ENCODE results near the gene ARHGEF37. TPM values are rescaled to one million over a fixed set of nuclear protein-coding genes. Genes with fewer than 3 reads are reported as not detected.
"Not testable (repeated sequence)": the region's sequence is repeated elsewhere in the genome, so short reads cannot be mapped to it uniquely, and the experiment has no call there.

The ARHGEF37 gene
- total RNA-seq, 1 donor from 2014 or later = 1.1 TPM

GRCh38 chr5:149597618-149598017 is 16.3 kb downstream of the ARHGEF37 start:
- Mint-ChIP-seq H3K36me3 (ENCODE audit: low read depth) (no peaks in the 10 kb centered on the region), H3K4me3 (ENCODE audit: low read depth) (no peak overlapping the region), H3K9me3 (no peaks in the 10 kb centered on the region), H3K4me1 (ENCODE audit: low read depth) (no peaks in the 10 kb centered on the region), H3K27ac (no peak overlapping the region), H3K27me3 (ENCODE audit: low read depth) (peaks cover 2% of the 10 kb centered on the region)
- intact Hi-C loops (cut with micrococcal nuclease) = no loop called here
- no peak for DNase-seq (ENCODE audit: low spot score)

- H3K9me3 Mint-ChIP-seq; intact Hi-C loops (cut with micrococcal nuclease); H3K4me3 Mint-ChIP-seq (ENCODE audit: low read depth); DNase-seq (ENCODE audit: low spot score); H3K27me3 Mint-ChIP-seq (ENCODE audit: low read depth); H3K27ac Mint-ChIP-seq; H3K36me3 Mint-ChIP-seq (ENCODE audit: low read depth); H3K4me1 Mint-ChIP-seq (ENCODE audit: low read depth): not testable (repeated sequence)
These were observed 16.9 kb downstream of the ARHGEF37 start for GRCh38 chr5:149598234-149598633.

GRCh38 chr5:149598966-149599365 is 17.7 kb downstream of the ARHGEF37 start:
- no peaks in the 10 kb centered on the region for H3K4me1 Mint-ChIP-seq (ENCODE audit: low read depth)
- intact Hi-C loops (cut with micrococcal nuclease) = no loop called here
- H3K27ac Mint-ChIP-seq = no peak overlapping the region
- H3K9me3 Mint-ChIP-seq = no peaks in the 10 kb centered on the region
- H3K4me3 Mint-ChIP-seq (ENCODE audit: low read depth) = no peak overlapping the region
- H3K27me3 Mint-ChIP-seq (ENCODE audit: low read depth) = no peaks in the 10 kb centered on the region
- no peak for DNase-seq (ENCODE audit: low spot score)
- no peaks in the 10 kb centered on the region for H3K36me3 Mint-ChIP-seq (ENCODE audit: low read depth)

- Mint-ChIP-seq H3K36me3 (ENCODE audit: low read depth) (no peaks in the 10 kb centered on the region), H3K27ac (no peak overlapping the region), H3K27me3 (ENCODE audit: low read depth) (no peaks in the 10 kb centered on the region), H3K4me1 (ENCODE audit: low read depth) (no peaks in the 10 kb centered on the region), H3K9me3 (no peaks in the 10 kb centered on the region), H3K4me3 (ENCODE audit: low read depth) (no peak overlapping the region)
- intact Hi-C loops (cut with micrococcal nuclease) = no loop called here
- no peak for DNase-seq (ENCODE audit: low spot score)
These were observed 18.1 kb downstream of the ARHGEF37 start for GRCh38 chr5:149599375-149599774.

GRCh38 chr5:149600932-149601331 is 19.6 kb downstream of the ARHGEF37 start:
- H3K4me3 Mint-ChIP-seq (ENCODE audit: low read depth) = no peak overlapping the region
- intact Hi-C loops (cut with micrococcal nuclease) = no loop called here
- no peak for DNase-seq (ENCODE audit: low spot score)
- H3K9me3 Mint-ChIP-seq = no peaks in the 10 kb centered on the region
- peaks cover 4% of the 10 kb centered on the region for H3K4me1 Mint-ChIP-seq (ENCODE audit: low read depth)
- H3K27ac Mint-ChIP-seq = no peak overlapping the region
- H3K36me3 Mint-ChIP-seq (ENCODE audit: low read depth) = no peaks in the 10 kb centered on the region
- no peaks in the 10 kb centered on the region for H3K27me3 Mint-ChIP-seq (ENCODE audit: low read depth)

GRCh38 chr5:149603210-149603609 is 21.9 kb downstream of the ARHGEF37 start:
- intact Hi-C loops (cut with micrococcal nuclease) = no loop called here
- Mint-ChIP-seq H3K4me1 (ENCODE audit: low read depth) (peaks cover 12% of the 10 kb centered on the region), H3K27ac (no peak overlapping the region)

GRCh38 chr5:149603920-149604319 is 22.6 kb downstream of the ARHGEF37 start:
- Mint-ChIP-seq H3K4me3 (ENCODE audit: low read depth) (no peak overlapping the region), H3K4me1 (ENCODE audit: low read depth) (peaks cover 12% of the 10 kb centered on the region), H3K9me3 (no peaks in the 10 kb centered on the region), H3K27me3 (ENCODE audit: low read depth) (no peaks in the 10 kb centered on the region), H3K27ac (no peak overlapping the region), H3K36me3 (ENCODE audit: low read depth) (no peaks in the 10 kb centered on the region)
- DNase-seq (ENCODE audit: low spot score) = no peak
- intact Hi-C loops (cut with micrococcal nuclease) = no loop called here

More at GRCh38 chr5:149603210-149603609, 21.9 kb downstream of the ARHGEF37 start:
- Mint-ChIP-seq H3K36me3 (ENCODE audit: low read depth) (no peaks in the 10 kb centered on the region), H3K9me3 (no peaks in the 10 kb centered on the region), H3K27me3 (ENCODE audit: low read depth) (no peaks in the 10 kb centered on the region), H3K4me3 (ENCODE audit: low read depth) (no peak overlapping the region)
- DNase-seq (ENCODE audit: low spot score) = no peak

GRCh38 chr5:149604321-149604720 is 23.0 kb downstream of the ARHGEF37 start:
- H3K27ac Mint-ChIP-seq = no peak overlapping the region
- H3K4me3 Mint-ChIP-seq (ENCODE audit: low read depth) = no peak overlapping the region
- no peaks in the 10 kb centered on the region for H3K27me3 Mint-ChIP-seq (ENCODE audit: low read depth)
- peaks cover 3% of the 10 kb centered on the region for H3K9me3 Mint-ChIP-seq
- H3K4me1 Mint-ChIP-seq (ENCODE audit: low read depth) = peaks cover 12% of the 10 kb centered on the region
- no peak for DNase-seq (ENCODE audit: low spot score)
- intact Hi-C loops (cut with micrococcal nuclease) = no loop called here
- peaks cover 3% of the 10 kb centered on the region for H3K36me3 Mint-ChIP-seq (ENCODE audit: low read depth)

- H3K27ac Mint-ChIP-seq = no peak overlapping the region
- intact Hi-C loops (cut with micrococcal nuclease) = no loop called here
- no peaks in the 10 kb centered on the region for H3K27me3 Mint-ChIP-seq (ENCODE audit: low read depth)
- DNase-seq (ENCODE audit: low spot score) = no peak
- H3K36me3 Mint-ChIP-seq (ENCODE audit: low read depth) = peaks cover 4% of the 10 kb centered on the region
- peaks cover 12% of the 10 kb centered on the region for H3K4me1 Mint-ChIP-seq (ENCODE audit: low read depth)
- H3K9me3 Mint-ChIP-seq = peaks cover 3% of the 10 kb centered on the region
- H3K4me3 Mint-ChIP-seq (ENCODE audit: low read depth) = no peak overlapping the region
These were observed 24.2 kb downstream of the ARHGEF37 start for GRCh38 chr5:149605354-149605997.

- Mint-ChIP-seq H3K36me3 (ENCODE audit: low read depth) (peaks cover 4% of the 10 kb centered on the region), H3K27me3 (ENCODE audit: low read depth) (no peaks in the 10 kb centered on the region), H3K4me3 (ENCODE audit: low read depth) (no peak overlapping the region), H3K27ac (no peak overlapping the region), H3K9me3 (peaks cover 3% of the 10 kb centered on the region), H3K4me1 (ENCODE audit: low read depth) (peaks cover 12% of the 10 kb centered on the region)
- no peak for DNase-seq (ENCODE audit: low spot score)
- intact Hi-C loops (cut with micrococcal nuclease) = no loop called here
These were observed 24.9 kb downstream of the ARHGEF37 start for GRCh38 chr5:149605998-149606724.

- Mint-ChIP-seq H3K4me1 (ENCODE audit: low read depth) (peaks cover 12% of the 10 kb centered on the region), H3K27ac (no peak overlapping the region), H3K4me3 (ENCODE audit: low read depth) (no peak overlapping the region), H3K36me3 (ENCODE audit: low read depth) (peaks cover 4% of the 10 kb centered on the region), H3K9me3 (peaks cover 3% of the 10 kb centered on the region), H3K27me3 (ENCODE audit: low read depth) (no peaks in the 10 kb centered on the region)
- intact Hi-C loops (cut with micrococcal nuclease) = no loop called here
- DNase-seq (ENCODE audit: low spot score) = no peak
These were observed 27.7 kb downstream of the ARHGEF37 start for GRCh38 chr5:149608936-149609545.

GRCh38 chr5:149609640-149610219 is 28.4 kb downstream of the ARHGEF37 start:
- intact Hi-C loops (cut with micrococcal nuclease) = no loop called here
- peaks cover 2% of the 10 kb centered on the region for H3K27me3 Mint-ChIP-seq (ENCODE audit: low read depth)
- no peak for DNase-seq (ENCODE audit: low spot score)
- peaks cover 3% of the 10 kb centered on the region for H3K9me3 Mint-ChIP-seq
- peaks cover 4% of the 10 kb centered on the region for H3K36me3 Mint-ChIP-seq (ENCODE audit: low read depth)
- H3K27ac Mint-ChIP-seq = no peak overlapping the region
- no peak overlapping the region for H3K4me3 Mint-ChIP-seq (ENCODE audit: low read depth)
- peaks cover 12% of the 10 kb centered on the region for H3K4me1 Mint-ChIP-seq (ENCODE audit: low read depth)
